Central memory CD8-positive, alpha-beta T cell (primary cell): ENCODE data around the gene BUB3.
"Not testable (repeated sequence)": the region's sequence is repeated elsewhere in the genome, so short reads cannot be mapped to it uniquely, and the experiment has no call there.

Experiments
- ATAC-seq: fragments of 150-1000 bp; cut with Tn5 transposase; replicated peaks from 2 replicates; pipeline ENCODE4 v1.10.0; 2022; ENCODE audit warnings: mild to moderate bottlenecking, moderate FRiP score, moderate number of reproducible peaks; ENCODE audit not compliant: poor library complexity, severe bottlenecking; ENCODE audit errors: extremely low read depth
- DNase-seq, 2 donors: peaks; one replicate each; pipeline ENCODE4 v3.0.0; 2021; ENCODE audit warnings: low spot score in 2 of 2
- H3K27ac Mint-ChIP-seq: one replicate; pipeline ENCODE4 v1.8.0; 2022; ENCODE audit warnings: low read depth, mild to moderate bottlenecking, moderate library complexity, mixed read lengths
- H3K27me3 Mint-ChIP-seq: one replicate; pipeline ENCODE4 v1.8.0; 2022; ENCODE audit warnings: mixed read lengths
- H3K36me3 Mint-ChIP-seq: one replicate; pipeline ENCODE4 v1.8.0; 2022; ENCODE audit warnings: mild to moderate bottlenecking, moderate library complexity, mixed read lengths; ENCODE audit not compliant: insufficient read depth
- H3K4me1 Mint-ChIP-seq: one replicate; pipeline ENCODE4 v1.8.0; 2022; ENCODE audit warnings: mixed read lengths
- H3K4me3 Mint-ChIP-seq: one replicate; pipeline ENCODE4 v1.8.0; 2022; ENCODE audit warnings: mild to moderate bottlenecking, moderate library complexity, mixed read lengths
- H3K9me3 Mint-ChIP-seq: one replicate; pipeline ENCODE4 v1.8.0; 2022; ENCODE audit warnings: mixed read lengths

BUB3 gene

DNA sequence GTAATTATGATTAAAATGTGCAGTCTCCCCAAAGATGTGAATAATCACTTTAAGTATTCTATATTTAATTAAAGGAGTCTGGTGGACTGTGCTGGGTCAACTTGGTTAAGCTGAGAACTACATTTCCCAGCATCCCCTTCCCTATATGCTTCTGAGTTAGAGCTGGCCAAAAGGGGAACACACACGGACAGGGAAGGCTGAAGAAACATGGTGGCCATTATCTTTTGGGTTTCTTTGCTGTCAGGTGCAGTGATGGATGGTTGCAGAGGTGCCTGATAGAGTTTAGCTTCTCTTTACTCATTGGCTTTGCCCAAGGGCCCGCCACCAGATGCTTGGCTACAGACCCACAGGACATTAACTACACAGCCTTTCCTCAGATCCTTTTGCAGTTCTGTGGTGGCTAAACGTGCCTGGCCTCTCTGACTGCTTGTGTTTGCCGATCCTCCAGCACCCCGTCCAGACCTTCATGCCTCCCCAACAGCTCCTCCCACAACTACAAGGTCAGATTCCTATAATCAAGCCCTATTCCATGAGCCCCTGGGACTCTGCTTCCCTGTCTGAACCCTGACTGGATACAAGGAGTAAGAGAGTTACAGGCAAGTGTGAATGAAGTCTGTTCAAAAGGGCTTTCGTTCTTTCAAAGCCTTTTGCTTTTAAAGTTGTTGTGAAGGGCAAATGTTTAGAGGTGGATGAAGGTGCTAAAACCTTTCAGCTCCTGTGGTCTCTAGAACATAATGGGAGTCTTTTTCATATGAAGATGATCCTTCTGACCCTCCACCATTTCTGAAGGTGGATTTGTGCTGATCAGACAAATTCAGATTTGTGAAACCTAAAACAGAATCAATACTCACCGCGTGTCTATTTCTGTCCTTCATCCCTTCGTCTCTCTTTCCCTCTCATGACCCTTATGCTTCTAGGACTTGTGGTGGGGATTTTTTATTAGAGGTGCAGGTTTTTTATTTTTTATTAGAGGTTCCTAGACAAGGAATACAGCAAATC is 21.5 kb downstream of the BUB3 start:
- Mint-ChIP-seq H3K27ac (no peak overlapping the region), H3K36me3 (peaks cover 8% of the 10 kb centered on the region)

GRCh38 chr10:123178390-123178789 is 24.2 kb downstream of the BUB3 start:
- H3K4me1 Mint-ChIP-seq = peaks cover 19% of the 10 kb centered on the region
- ATAC-seq, H3K4me3 Mint-ChIP-seq: not testable (repeated sequence)

More for the DNA sequence above, 21.5 kb downstream of the BUB3 start:
- no peaks in the 10 kb centered on the region for H3K9me3 Mint-ChIP-seq
- ATAC-seq = no peak
- no peak overlapping the region for H3K4me3 Mint-ChIP-seq
- peaks cover 19% of the 10 kb centered on the region for H3K4me1 Mint-ChIP-seq
- no peaks in the 10 kb centered on the region for H3K27me3 Mint-ChIP-seq
- DNase-seq = no peak

DNA sequence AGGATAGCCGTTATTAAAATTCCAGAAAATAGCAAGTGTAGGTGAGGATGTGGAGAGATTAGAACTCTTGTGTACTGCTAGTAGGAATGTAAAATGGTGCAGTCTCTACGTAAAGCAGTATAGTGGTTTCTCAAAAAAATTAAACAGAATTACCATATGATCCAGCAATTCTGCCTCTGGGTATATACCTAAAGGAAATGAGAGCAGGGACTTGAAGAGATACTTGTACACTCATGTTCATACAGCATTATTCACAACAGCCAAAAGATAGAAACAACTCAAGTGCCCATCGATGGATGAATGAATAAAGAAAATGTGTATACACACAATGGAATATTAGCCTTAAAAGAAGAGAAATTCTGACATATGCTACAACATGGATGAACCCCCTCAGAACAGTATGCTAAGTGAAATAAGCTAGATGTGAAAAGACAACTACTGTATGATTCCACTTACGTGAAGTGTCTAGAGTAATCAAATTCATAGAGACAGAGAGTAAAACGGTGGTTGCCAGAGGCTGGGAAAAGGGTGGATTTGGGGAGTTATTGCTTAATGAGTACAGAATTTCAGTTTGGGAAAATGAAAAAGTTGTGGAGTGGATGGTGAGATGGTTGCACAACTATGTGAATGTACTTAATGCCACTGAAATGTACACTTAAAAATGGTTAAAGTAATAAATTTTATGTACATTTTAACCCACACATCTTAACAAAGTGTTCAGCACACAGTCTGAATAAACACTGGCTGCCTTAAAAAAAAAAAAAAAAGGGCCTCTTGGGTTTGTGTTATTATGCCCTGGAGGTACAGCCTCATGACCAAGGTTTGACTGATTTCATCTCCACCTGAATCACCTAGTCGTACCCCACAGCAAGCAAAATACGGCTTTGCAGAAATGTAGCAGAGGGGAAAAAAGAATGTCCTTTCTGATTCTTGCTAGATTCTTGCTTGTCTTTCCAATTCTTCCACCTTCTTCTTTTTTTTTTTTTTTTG is 26.2 kb downstream of the BUB3 start:
- H3K4me1 Mint-ChIP-seq = peaks cover 7% of the 10 kb centered on the region
- H3K4me3 Mint-ChIP-seq = no peak overlapping the region
- H3K27me3 Mint-ChIP-seq = no peaks in the 10 kb centered on the region
- H3K9me3 Mint-ChIP-seq = peaks cover 12% of the 10 kb centered on the region
- no peak overlapping the region for H3K27ac Mint-ChIP-seq
- no peak for DNase-seq
- ATAC-seq = no peak
- H3K36me3 Mint-ChIP-seq = peaks cover 6% of the 10 kb centered on the region

More at GRCh38 chr10:123178390-123178789, 24.2 kb downstream of the BUB3 start:
- H3K9me3 Mint-ChIP-seq, H3K27me3 Mint-ChIP-seq, H3K36me3 Mint-ChIP-seq, DNase-seq, H3K27ac Mint-ChIP-seq: not testable (repeated sequence)

DNA sequence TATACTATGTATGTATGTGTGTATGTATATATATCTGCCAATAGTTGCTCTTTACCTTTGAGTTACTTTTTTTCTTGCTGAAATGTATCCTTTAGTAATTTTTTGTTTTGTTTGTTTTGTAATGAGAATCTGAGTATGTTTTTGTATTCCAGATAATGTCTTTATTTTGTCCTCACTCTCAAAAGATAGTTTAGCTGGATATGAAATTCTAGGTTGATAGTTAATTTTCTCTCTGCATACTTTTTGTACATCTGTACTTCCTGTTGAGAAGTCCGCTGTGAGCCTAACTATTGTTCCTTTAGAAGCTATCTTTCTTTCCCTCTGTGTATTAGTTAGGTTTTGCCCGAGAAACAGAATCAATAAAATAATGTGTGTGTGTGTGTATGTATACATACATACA is 29.5 kb downstream of the BUB3 start:
- peaks cover 12% of the 10 kb centered on the region for H3K9me3 Mint-ChIP-seq
- no peaks in the 10 kb centered on the region for H3K27me3 Mint-ChIP-seq
- H3K4me1 Mint-ChIP-seq = peaks cover 6% of the 10 kb centered on the region
- H3K27ac Mint-ChIP-seq = no peak overlapping the region
- ATAC-seq = no peak
- H3K36me3 Mint-ChIP-seq = peaks cover 3% of the 10 kb centered on the region
- no peak overlapping the region for H3K4me3 Mint-ChIP-seq
- DNase-seq = no peak

DNA sequence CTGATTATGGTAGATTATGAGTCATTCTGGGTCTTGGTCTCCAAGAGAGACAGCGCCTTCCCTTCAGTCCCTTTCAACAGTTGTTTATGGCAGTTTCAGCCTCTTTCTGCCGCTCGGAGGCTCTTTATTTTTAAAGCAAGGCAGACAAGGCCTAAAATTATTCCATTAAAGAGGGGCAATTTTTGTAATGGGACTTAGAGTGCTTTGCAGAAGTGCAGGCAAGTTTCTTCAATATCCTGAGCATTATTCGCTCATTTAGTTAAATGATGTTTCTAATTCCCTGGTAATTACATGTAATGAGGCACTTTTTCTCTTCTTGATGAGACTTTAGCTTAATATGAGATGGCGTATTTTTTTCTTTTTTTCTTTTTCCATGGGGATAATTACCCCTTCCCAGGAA is 33.6 kb downstream of the BUB3 start:
- ATAC-seq (no peak), DNase-seq (no peak)
- Mint-ChIP-seq H3K27ac (no peak overlapping the region), H3K4me3 (no peak overlapping the region), H3K36me3 (peaks cover 5% of the 10 kb centered on the region), H3K9me3 (peaks cover 12% of the 10 kb centered on the region), H3K27me3 (no peaks in the 10 kb centered on the region), H3K4me1 (peaks cover 10% of the 10 kb centered on the region)

DNA sequence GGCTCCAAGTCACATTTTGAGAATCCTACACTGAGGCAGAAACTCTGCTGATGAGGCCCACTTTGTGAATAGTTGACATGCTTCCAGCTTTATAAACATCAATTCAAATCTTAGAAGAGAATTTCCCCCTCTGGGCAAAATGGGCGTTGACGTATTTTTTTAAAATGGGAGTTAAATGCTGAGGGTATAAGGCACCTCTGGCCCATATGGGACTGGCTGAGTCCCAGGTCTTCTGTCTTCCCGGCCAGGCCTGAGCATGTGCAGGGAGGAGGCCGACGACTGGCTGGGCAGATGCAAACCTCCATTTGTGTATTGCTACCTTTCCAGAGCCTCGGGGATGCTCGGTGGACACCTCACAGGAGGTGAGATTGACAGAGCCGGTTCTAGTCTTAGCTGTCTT is 37.7 kb downstream of the BUB3 start:
- ATAC-seq (no peak), DNase-seq (no peak)
- Mint-ChIP-seq H3K4me3 (no peak overlapping the region), H3K36me3 (peaks cover 8% of the 10 kb centered on the region), H3K27ac (no peak overlapping the region), H3K27me3 (no peaks in the 10 kb centered on the region), H3K9me3 (no peaks in the 10 kb centered on the region), H3K4me1 (peaks cover 10% of the 10 kb centered on the region)

- H3K27me3 Mint-ChIP-seq = no peaks in the 10 kb centered on the region
- H3K9me3 Mint-ChIP-seq = no peaks in the 10 kb centered on the region
- DNase-seq (no peak), ATAC-seq (no peak)
- peaks cover 11% of the 10 kb centered on the region for H3K4me1 Mint-ChIP-seq
- H3K27ac Mint-ChIP-seq = no peak overlapping the region
- H3K4me3 Mint-ChIP-seq = no peak overlapping the region
- peaks cover 6% of the 10 kb centered on the region for H3K36me3 Mint-ChIP-seq
Observed at GRCh38 chr10:123194056-123194455, 39.9 kb downstream of the BUB3 start.

- DNase-seq (no peak), ATAC-seq (no peak)
- no peaks in the 10 kb centered on the region for H3K27me3 Mint-ChIP-seq
- H3K36me3 Mint-ChIP-seq = peaks cover 2% of the 10 kb centered on the region
- peaks cover 16% of the 10 kb centered on the region for H3K4me1 Mint-ChIP-seq
- H3K27ac Mint-ChIP-seq = no peak overlapping the region
- H3K4me3 Mint-ChIP-seq = no peak overlapping the region
- H3K9me3 Mint-ChIP-seq = no peaks in the 10 kb centered on the region
Observed at GRCh38 chr10:123200531-123200930, 46.3 kb downstream of the BUB3 start.

- no peak overlapping the region for H3K27ac Mint-ChIP-seq
- H3K27me3 Mint-ChIP-seq = no peaks in the 10 kb centered on the region
- no peaks in the 10 kb centered on the region for H3K9me3 Mint-ChIP-seq
- no peak for DNase-seq
- peaks cover 21% of the 10 kb centered on the region for H3K4me1 Mint-ChIP-seq
- ATAC-seq = no peak
- no peaks in the 10 kb centered on the region for H3K36me3 Mint-ChIP-seq
- H3K4me3 Mint-ChIP-seq = no peak overlapping the region
Observed at GRCh38 chr10:123202506-123202905, 48.3 kb downstream of the BUB3 start.

GRCh38 chr10:123203393-123204126 is 49.4 kb downstream of the BUB3 start:
- no peak for ATAC-seq
- no peak overlapping the region for H3K27ac Mint-ChIP-seq

GRCh38 chr10:123204127-123204461 is 49.9 kb downstream of the BUB3 start:
- ATAC-seq (no peak), DNase-seq (no peak)
- Mint-ChIP-seq H3K9me3 (peaks cover 6% of the 10 kb centered on the region), H3K4me1 (peaks cover 14% of the 10 kb centered on the region), H3K27ac (no peak overlapping the region), H3K36me3 (peaks cover 2% of the 10 kb centered on the region), H3K27me3 (no peaks in the 10 kb centered on the region), H3K4me3 (no peak overlapping the region)

More at GRCh38 chr10:123203393-123204126, 49.4 kb downstream of the BUB3 start:
- Mint-ChIP-seq H3K36me3 (no peaks in the 10 kb centered on the region), H3K27me3 (no peaks in the 10 kb centered on the region), H3K4me3 (no peak overlapping the region), H3K9me3 (peaks cover 6% of the 10 kb centered on the region), H3K4me1 (peaks cover 17% of the 10 kb centered on the region)
- DNase-seq = no peak

DNA sequence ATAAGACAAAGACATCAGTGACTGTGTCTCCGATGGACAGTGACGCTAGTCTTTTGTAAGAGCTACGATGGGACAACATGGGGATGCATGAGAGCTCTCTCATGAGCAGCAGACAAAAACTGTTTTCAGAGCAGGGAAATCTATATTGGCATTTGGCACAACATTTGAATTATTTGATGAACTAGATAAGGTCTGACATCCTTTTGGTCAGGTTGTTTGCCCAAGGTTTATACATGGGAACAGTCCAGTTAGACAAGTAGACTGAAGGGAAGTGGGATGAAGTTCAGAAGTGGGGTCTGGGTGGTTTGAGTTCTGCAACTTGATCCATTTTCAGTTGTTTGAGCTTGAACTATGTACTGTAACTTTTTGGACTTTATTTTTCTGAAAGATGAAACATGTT is 50.8 kb downstream of the BUB3 start:
- Mint-ChIP-seq H3K4me3 (no peak overlapping the region), H3K36me3 (peaks cover 2% of the 10 kb centered on the region), H3K27me3 (no peaks in the 10 kb centered on the region), H3K9me3 (peaks cover 6% of the 10 kb centered on the region), H3K27ac (no peak overlapping the region), H3K4me1 (peaks cover 14% of the 10 kb centered on the region)
- DNase-seq = no peak
- no peak for ATAC-seq
